Activated CD4-positive, alpha-beta T cell treated with anti-CD3 and anti-CD28 coated beads, Interleukin-10, Interleukin-2, amounts not matched to agents 100 ng/mL and 50 ng/mL, durations not matched to agents 16 hours and 8 hours (primary cell): Measurements from ENCODE around the gene MYO5B.

ENCODE experiments used
- DNase-seq: peaks from one replicate; pipeline ENCODE4 v3.0.0-alpha.2; 2020

MYO5B gene

GRCh38 chr18:49874238-49874637 lies 320.7 kb downstream of the MYO5B start:
- peak; percentile 49 for DNase-seq

GRCh38 chr18:49869354-49869753 lies 325.6 kb downstream of the MYO5B start:
- DNase-seq: no peak

GRCh38 chr18:49866680-49867079 lies 328.3 kb downstream of the MYO5B start:
- no peak for DNase-seq

GRCh38 chr18:49865401-49865800 lies 329.5 kb downstream of the MYO5B start:
- DNase-seq: no peak

DNA sequence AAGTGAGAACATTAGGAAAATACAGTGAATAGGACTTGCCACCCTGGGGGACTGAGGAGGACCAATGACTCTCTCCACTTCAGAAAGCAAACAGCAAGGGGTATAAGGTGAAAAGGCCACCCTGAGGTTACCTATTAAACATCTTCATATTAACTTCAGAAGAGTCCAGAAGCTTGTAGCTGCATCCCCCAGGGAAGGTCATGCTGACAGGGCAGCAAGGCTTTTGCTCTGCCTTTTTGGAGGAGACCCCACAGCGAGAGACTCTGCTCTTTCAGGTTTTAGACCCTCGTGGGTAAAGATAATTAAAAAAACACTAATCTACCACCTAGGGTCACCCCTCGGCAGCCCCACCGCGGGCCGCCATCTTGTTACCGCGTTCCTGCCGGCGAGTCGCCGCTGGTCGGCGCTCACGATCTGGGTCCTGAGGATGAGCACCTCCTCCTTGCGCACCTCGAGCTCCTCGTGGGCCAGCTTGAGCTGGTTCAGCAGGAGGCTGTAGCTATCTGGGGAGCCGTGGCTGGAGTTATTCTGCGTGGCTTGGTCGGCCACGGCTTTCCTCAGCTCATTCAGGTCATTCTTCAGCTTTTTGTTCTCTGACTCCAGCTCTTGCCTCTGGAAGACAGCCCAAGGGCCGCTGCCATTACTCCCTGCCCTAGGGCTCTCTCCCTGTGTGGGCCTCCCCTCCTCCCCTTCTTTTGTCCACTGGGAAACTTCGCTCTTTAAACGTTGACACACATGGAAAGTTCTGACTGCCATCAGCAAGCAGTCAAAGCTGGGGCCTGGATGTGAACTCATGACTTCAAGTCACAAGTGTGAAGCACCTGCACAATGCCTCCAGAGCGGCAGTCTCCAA lies 331.0 kb downstream of the MYO5B start:
- no peak for DNase-seq

DNA sequence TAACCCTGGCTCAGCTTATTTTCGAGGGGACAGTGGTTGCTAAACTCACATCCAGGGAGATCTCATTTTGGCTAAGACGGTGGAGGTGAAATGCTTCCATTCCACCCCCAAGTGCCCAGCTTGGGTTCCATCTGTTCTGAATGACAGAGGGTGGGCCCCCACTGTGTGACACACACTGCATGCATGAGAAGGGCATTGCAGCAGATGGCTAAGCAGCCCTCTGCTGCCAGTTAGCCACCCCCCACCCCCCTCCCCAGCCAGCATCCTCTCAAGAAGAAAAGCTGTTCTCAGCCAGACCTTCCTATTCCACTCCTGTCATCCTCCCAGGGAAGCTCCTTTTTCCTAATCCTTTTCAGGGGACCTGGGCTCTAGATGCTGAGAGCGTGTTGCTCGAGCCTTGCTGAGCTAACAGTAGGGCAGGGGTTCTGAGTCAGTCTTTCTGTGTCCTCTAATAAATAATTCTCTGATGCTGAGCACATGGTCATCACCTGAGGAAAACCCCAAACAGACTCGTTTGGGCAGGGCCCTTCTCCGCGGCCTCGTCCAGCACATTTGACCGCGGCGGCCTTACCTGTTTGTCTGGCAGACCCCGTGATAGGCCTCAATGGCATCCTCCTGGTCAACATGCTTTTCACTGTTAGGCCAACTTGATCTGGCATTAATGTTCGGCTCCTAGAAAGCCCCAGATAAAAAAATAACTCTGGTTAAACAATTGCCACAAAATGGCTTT lies 332.1 kb downstream of the MYO5B start:
- no peak for DNase-seq

GRCh38 chr18:49861659-49862058 lies 333.3 kb downstream of the MYO5B start:
- DNase-seq: peak; percentile 5

DNA sequence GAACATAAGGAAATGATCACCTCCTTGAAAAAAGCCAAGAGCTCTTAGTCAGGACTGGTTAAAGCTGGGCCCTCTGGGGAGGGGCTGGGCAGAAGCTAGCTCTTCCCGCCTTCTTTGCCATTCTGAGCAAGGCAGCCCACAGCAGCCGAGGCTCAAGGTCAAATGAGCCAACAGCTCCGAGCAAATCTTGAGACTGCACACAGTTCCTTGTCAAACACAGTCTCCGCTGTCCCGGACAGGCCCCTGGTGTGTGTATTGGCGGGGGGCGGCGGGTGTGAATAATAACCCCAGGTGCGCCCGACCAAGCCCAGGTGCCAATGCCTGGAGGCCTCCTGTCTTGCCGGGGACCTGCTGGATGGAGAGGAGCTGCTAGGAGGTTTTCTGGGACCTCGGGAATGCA lies 335.2 kb downstream of the MYO5B start:
- DNase-seq: no peak

GRCh38 chr18:49859021-49859359 lies 336.0 kb downstream of the MYO5B start:
- no peak for DNase-seq

- DNase-seq: peak; percentile 58
These were observed 336.5 kb downstream of the MYO5B start for GRCh38 chr18:49858309-49859020.

- no peak for DNase-seq
These were observed 337.2 kb downstream of the MYO5B start for GRCh38 chr18:49857708-49858107.

DNA sequence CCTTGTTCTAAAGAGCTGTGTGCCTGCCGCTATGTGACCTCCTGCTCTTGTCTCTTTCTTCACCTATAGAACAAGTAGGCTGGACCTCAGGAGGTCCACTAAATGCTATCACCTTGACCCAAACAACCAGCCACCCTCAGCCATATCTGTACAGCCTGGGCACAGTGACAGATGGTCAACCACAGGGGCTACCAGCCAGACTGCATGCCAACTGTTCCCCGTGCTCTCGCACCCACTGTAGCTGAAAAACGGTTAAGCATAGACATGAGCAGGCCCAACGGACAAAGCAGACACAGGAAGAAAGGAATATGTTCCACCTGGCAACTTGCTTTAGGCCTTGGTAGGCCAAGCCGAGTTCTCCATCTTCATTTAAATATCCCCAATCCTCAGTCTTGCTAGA lies 338.5 kb downstream of the MYO5B start:
- no peak for DNase-seq

- DNase-seq: no peak
These were observed 339.1 kb downstream of the MYO5B start for GRCh38 chr18:49855711-49856415.

GRCh38 chr18:49854681-49855080 lies 340.3 kb downstream of the MYO5B start:
- no peak for DNase-seq

GRCh38 chr18:49853436-49853835 lies 341.5 kb downstream of the MYO5B start:
- DNase-seq: no peak

DNA sequence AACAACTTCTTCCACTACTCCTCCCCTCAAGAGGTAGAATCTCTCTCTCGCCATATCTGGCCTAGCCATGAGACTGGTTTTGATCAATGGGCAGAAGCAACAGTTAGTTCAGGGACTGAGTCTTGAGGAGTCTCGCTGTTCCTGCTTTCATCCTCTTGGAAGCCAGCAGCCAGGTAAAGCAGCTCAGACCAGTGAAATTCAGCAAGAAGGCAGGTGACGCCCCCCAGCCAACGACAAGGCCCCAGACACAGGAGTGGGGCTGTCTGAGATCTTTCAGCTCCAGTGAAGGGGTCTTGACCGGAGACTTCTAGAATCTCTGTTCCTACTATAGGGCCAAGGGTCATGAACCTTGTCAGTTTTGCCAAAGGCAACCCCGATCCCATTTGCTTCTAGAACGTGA lies 341.9 kb downstream of the MYO5B start:
- no peak for DNase-seq

DNA sequence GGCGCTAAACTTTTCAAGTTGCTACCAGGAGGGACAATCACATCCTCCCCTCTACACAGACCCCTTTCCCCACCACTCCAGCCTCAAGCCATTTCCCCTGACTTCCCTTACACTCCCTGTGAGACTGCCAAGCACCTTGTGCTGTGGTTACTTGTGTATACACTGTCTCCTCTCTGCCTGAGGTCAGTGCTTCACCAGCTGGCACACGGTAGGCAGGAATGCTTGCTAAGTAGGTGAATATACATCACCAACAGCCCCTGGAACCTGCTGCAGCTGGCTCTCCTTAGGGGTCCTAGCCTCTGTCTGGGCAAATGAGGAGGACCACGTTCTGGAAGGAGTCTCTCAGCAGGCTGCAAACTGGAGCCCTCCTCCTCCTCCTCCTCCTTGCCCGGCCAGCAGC lies 343.3 kb downstream of the MYO5B start:
- DNase-seq: no peak

GRCh38 chr18:49850636-49851035 lies 344.3 kb downstream of the MYO5B start:
- no peak for DNase-seq

- no peak for DNase-seq
These were observed 345.4 kb downstream of the MYO5B start for GRCh38 chr18:49849331-49850217.

DNA sequence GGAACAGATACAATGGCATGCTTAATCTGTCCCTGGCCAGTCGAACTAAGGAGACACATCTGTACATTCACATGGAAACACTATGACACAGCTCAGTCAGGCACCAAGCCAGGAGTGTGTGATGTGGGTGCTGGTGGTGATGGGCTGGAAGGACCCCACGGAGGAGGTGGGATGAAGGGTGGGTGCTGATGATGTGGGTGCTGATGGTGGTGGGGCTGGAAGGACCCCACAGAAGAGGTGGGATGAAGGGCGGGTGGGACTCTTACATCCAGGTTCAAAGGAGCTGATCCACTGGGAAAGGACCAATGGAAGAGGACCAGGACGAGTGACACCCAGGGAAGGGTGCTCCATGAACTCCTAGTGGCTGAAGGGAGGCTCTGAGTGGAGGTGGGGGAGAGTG lies 346.8 kb downstream of the MYO5B start:
- no peak for DNase-seq

GRCh38 chr18:49847524-49847923 lies 347.4 kb downstream of the MYO5B start:
- no peak for DNase-seq
